ENCODE data around the gene PRSS12.

DNA sequence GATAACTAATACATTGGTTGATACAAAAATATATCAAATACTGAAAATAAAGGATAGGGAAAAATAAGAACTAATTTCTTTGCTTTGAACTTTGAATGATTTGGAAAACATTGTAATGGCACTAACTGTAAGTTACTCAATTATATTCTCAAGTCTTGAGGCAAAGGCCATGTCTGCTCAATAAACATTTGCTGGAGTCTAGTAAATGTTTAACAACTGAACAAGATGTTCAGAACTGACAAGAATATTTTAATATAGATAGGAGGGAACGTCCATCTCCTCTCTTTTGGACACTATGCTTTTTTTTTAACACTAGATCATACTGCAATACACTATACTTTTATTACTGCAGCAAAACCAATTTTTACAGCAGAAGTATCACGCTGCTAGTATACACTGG is 76.2 kb downstream of the PRSS12 start:
- TF ChIP-seq, protein P1, sequence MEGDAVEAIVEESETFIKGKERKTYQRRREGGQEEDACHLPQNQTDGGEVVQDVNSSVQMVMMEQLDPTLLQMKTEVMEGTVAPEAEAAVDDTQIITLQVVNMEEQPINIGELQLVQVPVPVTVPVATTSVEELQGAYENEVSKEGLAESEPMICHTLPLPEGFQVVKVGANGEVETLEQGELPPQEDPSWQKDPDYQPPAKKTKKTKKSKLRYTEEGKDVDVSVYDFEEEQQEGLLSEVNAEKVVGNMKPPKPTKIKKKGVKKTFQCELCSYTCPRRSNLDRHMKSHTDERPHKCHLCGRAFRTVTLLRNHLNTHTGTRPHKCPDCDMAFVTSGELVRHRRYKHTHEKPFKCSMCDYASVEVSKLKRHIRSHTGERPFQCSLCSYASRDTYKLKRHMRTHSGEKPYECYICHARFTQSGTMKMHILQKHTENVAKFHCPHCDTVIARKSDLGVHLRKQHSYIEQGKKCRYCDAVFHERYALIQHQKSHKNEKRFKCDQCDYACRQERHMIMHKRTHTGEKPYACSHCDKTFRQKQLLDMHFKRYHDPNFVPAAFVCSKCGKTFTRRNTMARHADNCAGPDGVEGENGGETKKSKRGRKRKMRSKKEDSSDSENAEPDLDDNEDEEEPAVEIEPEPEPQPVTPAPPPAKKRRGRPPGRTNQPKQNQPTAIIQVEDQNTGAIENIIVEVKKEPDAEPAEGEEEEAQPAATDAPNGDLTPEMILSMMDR (conservative IDR thresholded peaks at IDR 0.05; ENCODE audit: low read depth in 2 of 2) = no peak
- no peak for TF ChIP-seq POLR2AphosphoS5 (IDR thresholded peaks at IDR 0.05; ENCODE audit: low read depth)
- TF ChIP-seq EZH2 (IDR thresholded peaks at IDR 0.05; ENCODE audit: low read depth, unreplicated experiment) = no peak
- TF ChIP-seq, protein P2, sequence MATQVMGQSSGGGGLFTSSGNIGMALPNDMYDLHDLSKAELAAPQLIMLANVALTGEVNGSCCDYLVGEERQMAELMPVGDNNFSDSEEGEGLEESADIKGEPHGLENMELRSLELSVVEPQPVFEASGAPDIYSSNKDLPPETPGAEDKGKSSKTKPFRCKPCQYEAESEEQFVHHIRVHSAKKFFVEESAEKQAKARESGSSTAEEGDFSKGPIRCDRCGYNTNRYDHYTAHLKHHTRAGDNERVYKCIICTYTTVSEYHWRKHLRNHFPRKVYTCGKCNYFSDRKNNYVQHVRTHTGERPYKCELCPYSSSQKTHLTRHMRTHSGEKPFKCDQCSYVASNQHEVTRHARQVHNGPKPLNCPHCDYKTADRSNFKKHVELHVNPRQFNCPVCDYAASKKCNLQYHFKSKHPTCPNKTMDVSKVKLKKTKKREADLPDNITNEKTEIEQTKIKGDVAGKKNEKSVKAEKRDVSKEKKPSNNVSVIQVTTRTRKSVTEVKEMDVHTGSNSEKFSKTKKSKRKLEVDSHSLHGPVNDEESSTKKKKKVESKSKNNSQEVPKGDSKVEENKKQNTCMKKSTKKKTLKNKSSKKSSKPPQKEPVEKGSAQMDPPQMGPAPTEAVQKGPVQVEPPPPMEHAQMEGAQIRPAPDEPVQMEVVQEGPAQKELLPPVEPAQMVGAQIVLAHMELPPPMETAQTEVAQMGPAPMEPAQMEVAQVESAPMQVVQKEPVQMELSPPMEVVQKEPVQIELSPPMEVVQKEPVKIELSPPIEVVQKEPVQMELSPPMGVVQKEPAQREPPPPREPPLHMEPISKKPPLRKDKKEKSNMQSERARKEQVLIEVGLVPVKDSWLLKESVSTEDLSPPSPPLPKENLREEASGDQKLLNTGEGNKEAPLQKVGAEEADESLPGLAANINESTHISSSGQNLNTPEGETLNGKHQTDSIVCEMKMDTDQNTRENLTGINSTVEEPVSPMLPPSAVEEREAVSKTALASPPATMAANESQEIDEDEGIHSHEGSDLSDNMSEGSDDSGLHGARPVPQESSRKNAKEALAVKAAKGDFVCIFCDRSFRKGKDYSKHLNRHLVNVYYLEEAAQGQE (IDR thresholded peaks at IDR 0.05; ENCODE audit: unreplicated experiment) = no peak
- TF ChIP-seq EZH2phosphoT487 (IDR thresholded peaks at IDR 0.05; ENCODE audit: unreplicated experiment) = no peak
- no peak for TF ChIP-seq JUNB (IDR thresholded peaks at IDR 0.05; ENCODE audit: unreplicated experiment)
- TF ChIP-seq, protein P3, sequence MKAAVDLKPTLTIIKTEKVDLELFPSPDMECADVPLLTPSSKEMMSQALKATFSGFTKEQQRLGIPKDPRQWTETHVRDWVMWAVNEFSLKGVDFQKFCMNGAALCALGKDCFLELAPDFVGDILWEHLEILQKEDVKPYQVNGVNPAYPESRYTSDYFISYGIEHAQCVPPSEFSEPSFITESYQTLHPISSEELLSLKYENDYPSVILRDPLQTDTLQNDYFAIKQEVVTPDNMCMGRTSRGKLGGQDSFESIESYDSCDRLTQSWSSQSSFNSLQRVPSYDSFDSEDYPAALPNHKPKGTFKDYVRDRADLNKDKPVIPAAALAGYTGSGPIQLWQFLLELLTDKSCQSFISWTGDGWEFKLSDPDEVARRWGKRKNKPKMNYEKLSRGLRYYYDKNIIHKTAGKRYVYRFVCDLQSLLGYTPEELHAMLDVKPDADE (IDR thresholded peaks at IDR 0.05) = no peak
- no peak for TF ChIP-seq NANOG (IDR thresholded peaks at IDR 0.05; ENCODE audit: borderline replicate concordance)
- no peak for TF ChIP-seq ZNF331 (CRISPR knock-in tag; IDR thresholded peaks at IDR 0.05; ENCODE audit: low read depth)
- no peak for TF ChIP-seq CREB1 (CRISPR knock-in tag; IDR thresholded peaks at IDR 0.05; ENCODE audit: low read depth)

Measured in GM23338 (cell line).